Fibroblast of lung (primary cell): ENCODE measurements around the gene DMWD. TPM values are rescaled to one million over a fixed set of nuclear protein-coding genes. Genes with fewer than 3 reads are reported as not detected.
A peak's percentile ranks its signal among the peaks of the same experiment; 100 is the strongest.

Experiments
- DNase-seq, 2 donors: peaks; one replicate each; pipeline versions ENCODE4 v3.0.0 to v3.0.0-alpha.2; 2010; ENCODE audit warnings: low read depth in 2 of 2
- H2AFZ ChIP-seq: 2 replicates; pipeline ENCODE4 v1.5.1; 2012; ENCODE audit warnings: low read length, control low read depth, inconsistent platforms
- H3K27ac ChIP-seq: 2 replicates; pipeline ENCODE4 v1.5.1; 2011; ENCODE audit warnings: low read length, control low read depth; ENCODE audit not compliant: insufficient read depth
- H3K27me3 ChIP-seq: 2 replicates; pipeline ENCODE4 v1.5.1; 2011; ENCODE audit warnings: mild to moderate bottlenecking, low read length; ENCODE audit not compliant: control insufficient read depth, insufficient read depth
- H3K36me3 ChIP-seq: 2 replicates; pipeline ENCODE4 v1.5.1; 2011; ENCODE audit warnings: low read length; ENCODE audit not compliant: control insufficient read depth, insufficient read depth
- H3K4me1 ChIP-seq: 2 replicates; pipeline ENCODE4 v1.5.1; 2011; ENCODE audit warnings: low read length; ENCODE audit not compliant: control insufficient read depth, insufficient read depth; ENCODE audit errors: extremely low read depth
- H3K4me2 ChIP-seq: 2 replicates; pipeline ENCODE4 v1.5.1; 2011; ENCODE audit warnings: low read length, control low read depth; ENCODE audit not compliant: insufficient read depth; ENCODE audit errors: extremely low read depth
- H3K4me3 ChIP-seq, 4 experiments: fragments of 200-600 bp in 1 of 4; sonication (generic) in 1 of 4; replicated peaks in 1 of 4; 2 replicates each; pipeline ENCODE4 v1.5.1; 2011 to 2016; ENCODE audit warnings: low read length in 4 of 4, low read depth in 3 of 4, mild to moderate bottlenecking in 3 of 4, control low read depth in 2 of 4, inconsistent platforms in 1 of 4, mixed read lengths in 1 of 4; ENCODE audit not compliant: insufficient read depth in 1 of 4; ENCODE audit errors: control extremely low read depth in 1 of 4
- H3K79me2 ChIP-seq: 2 replicates; pipeline ENCODE4 v1.5.1; 2012; ENCODE audit warnings: mild to moderate bottlenecking, low read length, inconsistent platforms; ENCODE audit not compliant: control insufficient read depth, insufficient read depth
- H3K9ac ChIP-seq: 2 replicates; pipeline ENCODE4 v1.5.1; 2011; ENCODE audit warnings: mild to moderate bottlenecking, low read length, control low read depth; ENCODE audit not compliant: insufficient read depth
- H3K9me3 ChIP-seq: 2 replicates; pipeline ENCODE4 v1.5.1; 2012; ENCODE audit warnings: low read depth, low read length; ENCODE audit not compliant: control insufficient read depth, insufficient read depth
- H4K20me1 ChIP-seq: 2 replicates; pipeline ENCODE4 v1.5.1; 2011; ENCODE audit warnings: low read length; ENCODE audit not compliant: control insufficient read depth, insufficient read depth; ENCODE audit errors: extremely low read depth
- CTCF ChIP-seq, 2 donors: IDR thresholded peaks in 1 of 2; conservative IDR thresholded peaks in 1 of 2; 1 replicate in 1 of 2; 2 replicates in 1 of 2; pipeline ENCODE4 v1.5.1; 2011 to 2012; ENCODE audit warnings: low read length in 2 of 2, control low read depth in 1 of 2, inconsistent platforms in 1 of 2, low read depth in 1 of 2, mild to moderate bottlenecking in 1 of 2
- EZH2 ChIP-seq: IDR thresholded peaks from 2 replicates; pipeline ENCODE4 v1.5.1; 2012; ENCODE audit warnings: low read length, control low read depth, mild to moderate bottlenecking; ENCODE audit errors: missing control alignments
- polyA plus RNA-seq, 2 donors: library from polyadenylated mRNA; depleted of rRNA in 1 of 2; stranded (reverse) in 1 of 2; unstranded in 1 of 2; fragments of >200 nt; gene quantifications; 2 replicates each; pipeline ENCODE4 v1.2.1, GENCODE V29; 2011 to 2012; ENCODE audit warnings: missing spikeins in 1 of 2
- total RNA-seq: library from RNA; depleted of rRNA; stranded (reverse); fragments of >200 nt; gene quantifications from 2 replicates; pipeline ENCODE4 v1.2.1, GENCODE V29; 2014

DMWD gene
- total and polyA plus RNA-seq, 2 donors (not counting 1 experiment from before 2014, with no cell fraction given): 18.1 to 33.5 TPM

- no peaks in the 10 kb centered on the region for H3K27me3 ChIP-seq
- H3K4me2 ChIP-seq: peak overlapping the region; percentile 96
- no peak overlapping the region for H2AFZ ChIP-seq
- no peak for TF ChIP-seq EZH2
- TF ChIP-seq CTCF (conservative IDR thresholded peaks at IDR 0.05 in 1 of 2, IDR thresholded peaks at IDR 0.05 in 1 of 2; ENCODE audit: low read depth in 1 of 2, low read length in 2 of 2): no peak
- H3K36me3 ChIP-seq: peaks cover 16% of the 10 kb centered on the region
- no peaks in the 10 kb centered on the region for H4K20me1 ChIP-seq
- no peaks in the 10 kb centered on the region for H3K9me3 ChIP-seq
- peak overlapping the region; percentile 80 for H3K27ac ChIP-seq
- peaks cover 4% of the 10 kb centered on the region for H3K79me2 ChIP-seq
- peaks cover 20% of the 10 kb centered on the region for H3K4me1 ChIP-seq
- H3K9ac ChIP-seq: peak overlapping the region; percentile 50
- DNase-seq: no peak
- peak overlapping the region; percentile 48 to 68 (median 60) for H3K4me3 ChIP-seq
Measured at GRCh38 chr19:45769821-45770191, 22.8 kb downstream of the DMWD start.

- peaks cover 16% of the 10 kb centered on the region for H3K36me3 ChIP-seq
- H3K27ac ChIP-seq: peak within 1 kb of the TSS; percentile 92
- peaks cover 24% of the 10 kb centered on the region for H3K4me1 ChIP-seq
- H3K9me3 ChIP-seq: no peaks in the 10 kb centered on the region
- peak within 1 kb of the TSS; percentile 79 for H3K9ac ChIP-seq
- peak; percentile 96 to 98 for DNase-seq
- H3K27me3 ChIP-seq: no peaks in the 10 kb centered on the region
- H3K4me3 ChIP-seq: peak within 1 kb of the TSS; percentile 75 to 88 (median 81)
- TF ChIP-seq CTCF (conservative IDR thresholded peaks at IDR 0.05 in 1 of 2, IDR thresholded peaks at IDR 0.05 in 1 of 2; ENCODE audit: low read depth in 1 of 2, low read length in 2 of 2) (no peak), EZH2 (no peak)
- peak within 1 kb of the TSS; percentile 30 for H2AFZ ChIP-seq
- peaks cover 4% of the 10 kb centered on the region for H3K79me2 ChIP-seq
- no peaks in the 10 kb centered on the region for H4K20me1 ChIP-seq
- H3K4me2 ChIP-seq: peak within 1 kb of the TSS; percentile 97
Measured at GRCh38 chr19:45768984-45769782, 23.5 kb downstream of the DMWD start, which contains the start of gene SIX5. Gene SIX5 (minus strand): TSS chr19:45769252. CDS start chr19:45768844, 408 bp downstream.

GRCh38 chr19:45768655-45768983 lies 24.0 kb downstream of the DMWD start:
- peaks cover 16% of the 10 kb centered on the region for H3K36me3 ChIP-seq
- peak overlapping the region; percentile 92 for H3K27ac ChIP-seq
- DNase-seq: peak; percentile 39 to 55

More at GRCh38 chr19:45768655-45768983, 24.0 kb downstream of the DMWD start:
- H3K27me3 ChIP-seq: no peaks in the 10 kb centered on the region
- peak overlapping the region; percentile 97 for H3K4me2 ChIP-seq
- peak overlapping the region; percentile 79 for H3K9ac ChIP-seq
- H4K20me1 ChIP-seq: no peaks in the 10 kb centered on the region
- H3K4me3 ChIP-seq: peak overlapping the region; percentile 75 to 88 (median 81)
- TF ChIP-seq CTCF (conservative IDR thresholded peaks at IDR 0.05 in 1 of 2, IDR thresholded peaks at IDR 0.05 in 1 of 2; ENCODE audit: low read depth in 1 of 2, low read length in 2 of 2): no peak
- no peak for TF ChIP-seq EZH2
- peaks cover 4% of the 10 kb centered on the region for H3K79me2 ChIP-seq
- H3K4me1 ChIP-seq: peaks cover 24% of the 10 kb centered on the region
- no peaks in the 10 kb centered on the region for H3K9me3 ChIP-seq
- H2AFZ ChIP-seq: no peak overlapping the region
